ENCODE results near the gene PSD4. TPM values are rescaled to one million over a fixed set of nuclear protein-coding genes. Genes with fewer than 3 reads are reported as not detected.
A peak's percentile ranks its signal among the peaks of the same experiment; 100 is the strongest.

Gene PSD4
- total RNA-seq, 1 experiment from 2014 or later, result 1.0 TPM

- H3K79me1 ChIP-seq (ENCODE audit: insufficient read depth, low read depth, low read length, poor library complexity, severe bottlenecking), result no peaks in the 10 kb centered on the region
- no peaks in the 10 kb centered on the region for H3K36me3 Mint-ChIP-seq (ENCODE audit: insufficient read depth in 1 of 3, low read depth in 3 of 3)
- H4K5ac ChIP-seq (ENCODE audit: insufficient read length, low read depth, low read length), result no peak overlapping the region
- H3K4me1 Mint-ChIP-seq, result peaks cover 15% of the 10 kb centered on the region in 2 experiments
- H3K4ac ChIP-seq (ENCODE audit: low read depth, low read length), result no peak overlapping the region
- H2BK120ac ChIP-seq (ENCODE audit: low read depth, low read length, poor library complexity, severe bottlenecking), result no peak overlapping the region
- H2AK5ac ChIP-seq (ENCODE audit: insufficient read length, low read length), result no peak overlapping the region
- no peaks in the 10 kb centered on the region for H3K4me1 ChIP-seq (ENCODE audit: insufficient read depth, low read length)
- H3K9ac ChIP-seq (ENCODE audit: extremely low read depth, insufficient read length, low read length), result no peak overlapping the region
- no peak overlapping the region for H2BK5ac ChIP-seq (ENCODE audit: insufficient read length, low read length)
- H4K8ac ChIP-seq (replicated peaks; ENCODE audit: insufficient read length, low read depth, low read length), result no peak overlapping the region
- H3K23ac ChIP-seq (ENCODE audit: insufficient read length, low read depth, low read length), result no peak overlapping the region
- H3K27me3 ChIP-seq (ENCODE audit: insufficient read depth, low read length), result peaks cover 5% of the 10 kb centered on the region; the same call in 1 of the 2 replicates
- H3K27ac Mint-ChIP-seq, result peak overlapping the region in 1 of 3 experiments; percentile 31; a peak in 1 of 7 replicates
- no peak overlapping the region for H3K18ac ChIP-seq (ENCODE audit: insufficient read length, low read depth, low read length)
- no peaks in the 10 kb centered on the region for H3K79me2 ChIP-seq (ENCODE audit: insufficient read depth, low read length)
- TF ChIP-seq, protein P1, sequence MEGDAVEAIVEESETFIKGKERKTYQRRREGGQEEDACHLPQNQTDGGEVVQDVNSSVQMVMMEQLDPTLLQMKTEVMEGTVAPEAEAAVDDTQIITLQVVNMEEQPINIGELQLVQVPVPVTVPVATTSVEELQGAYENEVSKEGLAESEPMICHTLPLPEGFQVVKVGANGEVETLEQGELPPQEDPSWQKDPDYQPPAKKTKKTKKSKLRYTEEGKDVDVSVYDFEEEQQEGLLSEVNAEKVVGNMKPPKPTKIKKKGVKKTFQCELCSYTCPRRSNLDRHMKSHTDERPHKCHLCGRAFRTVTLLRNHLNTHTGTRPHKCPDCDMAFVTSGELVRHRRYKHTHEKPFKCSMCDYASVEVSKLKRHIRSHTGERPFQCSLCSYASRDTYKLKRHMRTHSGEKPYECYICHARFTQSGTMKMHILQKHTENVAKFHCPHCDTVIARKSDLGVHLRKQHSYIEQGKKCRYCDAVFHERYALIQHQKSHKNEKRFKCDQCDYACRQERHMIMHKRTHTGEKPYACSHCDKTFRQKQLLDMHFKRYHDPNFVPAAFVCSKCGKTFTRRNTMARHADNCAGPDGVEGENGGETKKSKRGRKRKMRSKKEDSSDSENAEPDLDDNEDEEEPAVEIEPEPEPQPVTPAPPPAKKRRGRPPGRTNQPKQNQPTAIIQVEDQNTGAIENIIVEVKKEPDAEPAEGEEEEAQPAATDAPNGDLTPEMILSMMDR (conservative IDR thresholded peaks at IDR 0.05), result no peak
- peaks cover 29% of the 10 kb centered on the region for H3K27me3 Mint-ChIP-seq (ENCODE audit: low read depth)
- H3K27ac ChIP-seq (ENCODE audit: insufficient read length, low read depth, low read length), result no peak overlapping the region
- H2BK20ac ChIP-seq (ENCODE audit: low read depth, low read length, poor library complexity, severe bottlenecking), result no peak overlapping the region
- peak overlapping the region; percentile 45 for H3K4me2 ChIP-seq (ENCODE audit: insufficient read depth, insufficient read length, low read length)
- no peak overlapping the region for H2BK15ac ChIP-seq (ENCODE audit: low read depth, low read length)
- H2BK12ac ChIP-seq (ENCODE audit: insufficient read length, low read depth, low read length), result no peak overlapping the region
- H3K4me3 Mint-ChIP-seq, result peak overlapping the region; percentile 51 to 77
- H3T11ph ChIP-seq (ENCODE audit: low read length), result no peak overlapping the region
- H3K56ac ChIP-seq (ENCODE audit: insufficient read length, low read depth, low read length), result no peak overlapping the region
- H4K20me1 ChIP-seq (ENCODE audit: control insufficient read depth, insufficient read depth, insufficient read length), result no peaks in the 10 kb centered on the region
- H3K14ac ChIP-seq (ENCODE audit: insufficient read depth, low read length), result no peak overlapping the region
- peak overlapping the region; percentile 51 for H2AFZ ChIP-seq (ENCODE audit: low read length)
- H3K9me3 Mint-ChIP-seq, result no peaks in the 10 kb centered on the region
- peak; percentile 64 for DNase-seq
- H3K23me2 ChIP-seq (ENCODE audit: insufficient read length, low read depth, low read length, poor library complexity, severe bottlenecking), result no peaks in the 10 kb centered on the region
- no CpG with 5 or more reads among the region's 10 CpGs for WGBS (ENCODE audit: extremely low coverage, insufficient read length, low lambda C conversion rate)
- H4K91ac ChIP-seq (ENCODE audit: insufficient read length, low read depth, low read length), result no peak overlapping the region
- H3K9me3 ChIP-seq (ENCODE audit: control insufficient read depth, low read depth, low read length), result no peaks in the 10 kb centered on the region
These were observed 17.3 kb upstream of the PSD4 start for GRCh38 chr2:113156278-113157117.
